ENCODE measurements around the gene FOXO3B. TPM values are rescaled to one million over a fixed set of nuclear protein-coding genes. Genes with fewer than 3 reads are reported as not detected.
A peak's percentile ranks its signal among the peaks of the same experiment; 100 is the strongest.
"Not testable (repeated sequence)": the region's sequence is repeated elsewhere in the genome, so short reads cannot be mapped to it uniquely, and the experiment has no call there.

FOXO3B gene
- total and polyA plus RNA-seq, 4 donors: 0.95 to 5.2 (median 3.5) TPM; not detected in 1

GRCh38 chr17:18667535-18667934 is 14.6 kb downstream of the FOXO3B start:
- H3K9me3 ChIP-seq (ENCODE audit: control insufficient read depth, low read length); intact Hi-C loops (cut with DNase I): not testable (repeated sequence)

GRCh38 chr17:18666326-18666725 is 15.8 kb downstream of the FOXO3B start:
- 95 to 100% methylated on average over 1 to 2 of the region's 2 CpGs for WGBS, 2 donors
- H3K36me3 ChIP-seq (ENCODE audit: control insufficient read depth in 1 of 2, insufficient read depth in 2 of 2, low read length in 1 of 2); H3K4me1 ChIP-seq (ENCODE audit: control insufficient read depth in 1 of 2, insufficient read depth in 2 of 2, low read length in 2 of 2); H3K4me3 ChIP-seq (ENCODE audit: low read length in 2 of 2); H3K27me3 ChIP-seq (ENCODE audit: control insufficient read depth in 1 of 2, insufficient read depth in 2 of 2, low read length in 1 of 2); intact Hi-C loops (cut with DNase I); DNase-seq; ATAC-seq (ENCODE audit: low FRiP score); H3K27ac ChIP-seq (ENCODE audit: low read depth in 1 of 2, low read length in 2 of 2); H3K9me3 ChIP-seq (ENCODE audit: control insufficient read depth, low read length): not testable (repeated sequence)

More at GRCh38 chr17:18667535-18667934, 14.6 kb downstream of the FOXO3B start:
- DNase-seq; H3K27ac ChIP-seq (ENCODE audit: low read depth in 1 of 2, low read length in 2 of 2); H3K4me3 ChIP-seq (ENCODE audit: low read length in 2 of 2); H3K36me3 ChIP-seq (ENCODE audit: control insufficient read depth in 1 of 2, insufficient read depth in 2 of 2, low read length in 1 of 2); H3K27me3 ChIP-seq (ENCODE audit: control insufficient read depth in 1 of 2, insufficient read depth in 2 of 2, low read length in 1 of 2); ATAC-seq (ENCODE audit: low FRiP score); H3K4me1 ChIP-seq (ENCODE audit: control insufficient read depth in 1 of 2, insufficient read depth in 2 of 2, low read length in 2 of 2): not testable (repeated sequence)
- WGBS, 2 donors: 94 to 96% methylated on average over 2 to 3 of the region's 3 CpGs

- intact Hi-C loops (cut with DNase I); DNase-seq; H3K4me3 ChIP-seq (ENCODE audit: low read length in 2 of 2); ATAC-seq (ENCODE audit: low FRiP score); H3K27ac ChIP-seq (ENCODE audit: low read depth in 1 of 2, low read length in 2 of 2); H3K27me3 ChIP-seq (ENCODE audit: control insufficient read depth in 1 of 2, insufficient read depth in 2 of 2, low read length in 1 of 2); H3K9me3 ChIP-seq (ENCODE audit: control insufficient read depth, low read length); H3K36me3 ChIP-seq (ENCODE audit: control insufficient read depth in 1 of 2, insufficient read depth in 2 of 2, low read length in 1 of 2); H3K4me1 ChIP-seq (ENCODE audit: control insufficient read depth in 1 of 2, insufficient read depth in 2 of 2, low read length in 2 of 2): not testable (repeated sequence)
- WGBS, 2 donors: 93% methylated on average over 5 of the region's 5 CpGs
Observed at GRCh38 chr17:18661924-18662624, 20.0 kb downstream of the FOXO3B start.

- H3K4me1 ChIP-seq (ENCODE audit: control insufficient read depth in 1 of 2, insufficient read depth in 2 of 2, low read length in 2 of 2); H3K27ac ChIP-seq (ENCODE audit: low read depth in 1 of 2, low read length in 2 of 2); H3K9me3 ChIP-seq (ENCODE audit: control insufficient read depth, low read length); H3K36me3 ChIP-seq (ENCODE audit: control insufficient read depth in 1 of 2, insufficient read depth in 2 of 2, low read length in 1 of 2); ATAC-seq (ENCODE audit: low FRiP score); H3K4me3 ChIP-seq (ENCODE audit: low read length in 2 of 2); intact Hi-C loops (cut with DNase I); H3K27me3 ChIP-seq (ENCODE audit: control insufficient read depth in 1 of 2, insufficient read depth in 2 of 2, low read length in 1 of 2); DNase-seq: not testable (repeated sequence)
- WGBS, 2 donors: 50% methylated on average over 19 to 23 of the region's 23 CpGs
Observed at GRCh38 chr17:18650094-18650493, 32.0 kb downstream of the FOXO3B start.

- H3K9me3 ChIP-seq (ENCODE audit: control insufficient read depth, low read length); H3K27me3 ChIP-seq (ENCODE audit: control insufficient read depth in 1 of 2, insufficient read depth in 2 of 2, low read length in 1 of 2); DNase-seq; intact Hi-C loops (cut with DNase I); H3K36me3 ChIP-seq (ENCODE audit: control insufficient read depth in 1 of 2, insufficient read depth in 2 of 2, low read length in 1 of 2); H3K4me3 ChIP-seq (ENCODE audit: low read length in 2 of 2); H3K27ac ChIP-seq (ENCODE audit: low read depth in 1 of 2, low read length in 2 of 2); H3K4me1 ChIP-seq (ENCODE audit: control insufficient read depth in 1 of 2, insufficient read depth in 2 of 2, low read length in 2 of 2); ATAC-seq (ENCODE audit: low FRiP score): not testable (repeated sequence)
- 87 to 92% methylated on average over 9 of the region's 9 CpGs for WGBS, 2 donors
Observed at GRCh38 chr17:18644291-18644690, 37.8 kb downstream of the FOXO3B start, which contains the start of gene TBC1D28. TSS of gene TBC1D28 (minus strand) at chr17:18644391. CDS start at chr17:18641352, 3,039 bp downstream.

GRCh38 chr17:18643124-18643523 is 39.0 kb downstream of the FOXO3B start:
- intact Hi-C loops (cut with DNase I); H3K9me3 ChIP-seq (ENCODE audit: control insufficient read depth, low read length); H3K4me3 ChIP-seq (ENCODE audit: low read length in 2 of 2); H3K27ac ChIP-seq (ENCODE audit: low read depth in 1 of 2, low read length in 2 of 2); ATAC-seq (ENCODE audit: low FRiP score); H3K27me3 ChIP-seq (ENCODE audit: control insufficient read depth in 1 of 2, insufficient read depth in 2 of 2, low read length in 1 of 2); H3K4me1 ChIP-seq (ENCODE audit: control insufficient read depth in 1 of 2, insufficient read depth in 2 of 2, low read length in 2 of 2); H3K36me3 ChIP-seq (ENCODE audit: control insufficient read depth in 1 of 2, insufficient read depth in 2 of 2, low read length in 1 of 2); DNase-seq: not testable (repeated sequence)
- 67 to 79% methylated on average over 3 to 5 of the region's 6 CpGs for WGBS, 2 donors

GRCh38 chr17:18638357-18638756 is 43.8 kb downstream of the FOXO3B start:
- not testable (repeated sequence) for H3K27ac ChIP-seq (ENCODE audit: low read depth in 1 of 2, low read length in 2 of 2); H3K4me3 ChIP-seq (ENCODE audit: low read length in 2 of 2)

GRCh38 chr17:18636237-18636636 is 45.9 kb downstream of the FOXO3B start:
- DNase-seq; H3K27me3 ChIP-seq (ENCODE audit: control insufficient read depth in 1 of 2, insufficient read depth in 2 of 2, low read length in 1 of 2); intact Hi-C loops (cut with DNase I); H3K9me3 ChIP-seq (ENCODE audit: control insufficient read depth, low read length); H3K4me1 ChIP-seq (ENCODE audit: control insufficient read depth in 1 of 2, insufficient read depth in 2 of 2, low read length in 2 of 2); H3K4me3 ChIP-seq (ENCODE audit: low read length in 2 of 2); H3K36me3 ChIP-seq (ENCODE audit: control insufficient read depth in 1 of 2, insufficient read depth in 2 of 2, low read length in 1 of 2); H3K27ac ChIP-seq (ENCODE audit: low read depth in 1 of 2, low read length in 2 of 2); ATAC-seq (ENCODE audit: low FRiP score): not testable (repeated sequence)
- WGBS, 2 donors: 69 to 73% methylated on average over 7 of the region's 7 CpGs

More at GRCh38 chr17:18638357-18638756, 43.8 kb downstream of the FOXO3B start:
- WGBS, 2 donors: 93 to 94% methylated on average over 13 of the region's 13 CpGs
- H3K4me1 ChIP-seq (ENCODE audit: control insufficient read depth in 1 of 2, insufficient read depth in 2 of 2, low read length in 2 of 2); H3K36me3 ChIP-seq (ENCODE audit: control insufficient read depth in 1 of 2, insufficient read depth in 2 of 2, low read length in 1 of 2); ATAC-seq (ENCODE audit: low FRiP score); DNase-seq; H3K27me3 ChIP-seq (ENCODE audit: control insufficient read depth in 1 of 2, insufficient read depth in 2 of 2, low read length in 1 of 2); intact Hi-C loops (cut with DNase I); H3K9me3 ChIP-seq (ENCODE audit: control insufficient read depth, low read length): not testable (repeated sequence)

- H3K36me3 ChIP-seq (ENCODE audit: control insufficient read depth in 1 of 2, insufficient read depth in 2 of 2, low read length in 1 of 2); H3K4me1 ChIP-seq (ENCODE audit: control insufficient read depth in 1 of 2, insufficient read depth in 2 of 2, low read length in 2 of 2); ATAC-seq (ENCODE audit: low FRiP score); H3K9me3 ChIP-seq (ENCODE audit: control insufficient read depth, low read length); intact Hi-C loops (cut with DNase I); H3K4me3 ChIP-seq (ENCODE audit: low read length in 2 of 2); H3K27me3 ChIP-seq (ENCODE audit: control insufficient read depth in 1 of 2, insufficient read depth in 2 of 2, low read length in 1 of 2); H3K27ac ChIP-seq (ENCODE audit: low read depth in 1 of 2, low read length in 2 of 2): not testable (repeated sequence)
- peak in 1 of 2 donors; percentile 51 for DNase-seq
- WGBS, 2 donors: 60 to 72% methylated on average over 4 to 7 of the region's 7 CpGs
Observed at GRCh38 chr17:18635773-18636172, 46.3 kb downstream of the FOXO3B start.

Measured in aorta (tissue), 5 donors.